Nephron progenitor cell (in vitro differentiated cells): ENCODE data around the gene TMEM267.
"Not testable (repeated sequence)": the region's sequence is repeated elsewhere in the genome, so short reads cannot be mapped to it uniquely, and the experiment has no call there.

Experiments
- DNase-seq: peaks from one replicate; pipeline ENCODE4 v3.0.0; 2021
- H3K27ac Mint-ChIP-seq: 2 replicates; pipeline ENCODE4 v1.8.0; 2021; ENCODE audit warnings: mild to moderate bottlenecking, moderate library complexity, mixed read lengths
- H3K27me3 Mint-ChIP-seq: 2 replicates; pipeline ENCODE4 v1.8.0; 2021; ENCODE audit warnings: mild to moderate bottlenecking, low read depth, mixed read lengths; ENCODE audit not compliant: poor library complexity
- H3K36me3 Mint-ChIP-seq: 2 replicates; pipeline ENCODE4 v1.8.0; 2021; ENCODE audit warnings: low read depth, mixed read lengths
- H3K4me1 Mint-ChIP-seq: 2 replicates; pipeline ENCODE4 v1.8.0; 2021; ENCODE audit warnings: mixed read lengths
- H3K4me3 Mint-ChIP-seq: 2 replicates; pipeline ENCODE4 v1.8.0; 2021; ENCODE audit warnings: mild to moderate bottlenecking, moderate library complexity, mixed read lengths
- H3K9me3 Mint-ChIP-seq: 2 replicates; pipeline ENCODE4 v1.8.0; 2021; ENCODE audit warnings: mild to moderate bottlenecking, moderate library complexity, mixed read lengths
- TF ChIP-seq, protein P1 (sequence below): fragments of 200-600 bp; sonication (generic); IDR thresholded peaks from 2 replicates; pipeline ENCODE4 v1.5.0; 2021; ENCODE audit warnings: antibody characterized with exemption

Gene TMEM267

DNA sequence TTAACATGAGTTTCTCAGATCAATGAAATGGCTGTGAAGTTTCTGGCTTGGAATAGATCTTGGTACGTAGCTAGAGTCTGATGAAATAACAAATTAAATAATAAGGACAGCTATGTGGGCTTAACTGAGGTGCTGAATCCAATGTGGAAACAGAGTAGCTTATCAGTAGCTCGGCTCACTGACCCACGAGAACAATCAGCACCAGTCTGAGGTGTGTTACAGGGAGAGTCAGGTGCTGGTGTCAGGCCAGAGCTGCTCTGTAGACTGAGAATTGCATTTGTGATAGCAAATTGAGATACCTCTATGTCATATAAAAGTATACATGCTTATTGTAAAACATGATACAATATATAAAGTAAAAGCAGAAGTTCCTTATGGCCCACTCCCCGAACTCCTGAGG, 50.3 kb downstream of the TMEM267 start:
- H3K27ac Mint-ChIP-seq: no peak overlapping the region
- TF ChIP-seq, protein P1, sequence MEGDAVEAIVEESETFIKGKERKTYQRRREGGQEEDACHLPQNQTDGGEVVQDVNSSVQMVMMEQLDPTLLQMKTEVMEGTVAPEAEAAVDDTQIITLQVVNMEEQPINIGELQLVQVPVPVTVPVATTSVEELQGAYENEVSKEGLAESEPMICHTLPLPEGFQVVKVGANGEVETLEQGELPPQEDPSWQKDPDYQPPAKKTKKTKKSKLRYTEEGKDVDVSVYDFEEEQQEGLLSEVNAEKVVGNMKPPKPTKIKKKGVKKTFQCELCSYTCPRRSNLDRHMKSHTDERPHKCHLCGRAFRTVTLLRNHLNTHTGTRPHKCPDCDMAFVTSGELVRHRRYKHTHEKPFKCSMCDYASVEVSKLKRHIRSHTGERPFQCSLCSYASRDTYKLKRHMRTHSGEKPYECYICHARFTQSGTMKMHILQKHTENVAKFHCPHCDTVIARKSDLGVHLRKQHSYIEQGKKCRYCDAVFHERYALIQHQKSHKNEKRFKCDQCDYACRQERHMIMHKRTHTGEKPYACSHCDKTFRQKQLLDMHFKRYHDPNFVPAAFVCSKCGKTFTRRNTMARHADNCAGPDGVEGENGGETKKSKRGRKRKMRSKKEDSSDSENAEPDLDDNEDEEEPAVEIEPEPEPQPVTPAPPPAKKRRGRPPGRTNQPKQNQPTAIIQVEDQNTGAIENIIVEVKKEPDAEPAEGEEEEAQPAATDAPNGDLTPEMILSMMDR: no peak
- H3K4me3 Mint-ChIP-seq: no peak overlapping the region
- peaks cover 7% of the 10 kb centered on the region for H3K27me3 Mint-ChIP-seq
- peaks cover 6% of the 10 kb centered on the region for H3K9me3 Mint-ChIP-seq
- no peaks in the 10 kb centered on the region for H3K4me1 Mint-ChIP-seq
- H3K36me3 Mint-ChIP-seq: peaks cover 4% of the 10 kb centered on the region
- DNase-seq: no peak

DNA sequence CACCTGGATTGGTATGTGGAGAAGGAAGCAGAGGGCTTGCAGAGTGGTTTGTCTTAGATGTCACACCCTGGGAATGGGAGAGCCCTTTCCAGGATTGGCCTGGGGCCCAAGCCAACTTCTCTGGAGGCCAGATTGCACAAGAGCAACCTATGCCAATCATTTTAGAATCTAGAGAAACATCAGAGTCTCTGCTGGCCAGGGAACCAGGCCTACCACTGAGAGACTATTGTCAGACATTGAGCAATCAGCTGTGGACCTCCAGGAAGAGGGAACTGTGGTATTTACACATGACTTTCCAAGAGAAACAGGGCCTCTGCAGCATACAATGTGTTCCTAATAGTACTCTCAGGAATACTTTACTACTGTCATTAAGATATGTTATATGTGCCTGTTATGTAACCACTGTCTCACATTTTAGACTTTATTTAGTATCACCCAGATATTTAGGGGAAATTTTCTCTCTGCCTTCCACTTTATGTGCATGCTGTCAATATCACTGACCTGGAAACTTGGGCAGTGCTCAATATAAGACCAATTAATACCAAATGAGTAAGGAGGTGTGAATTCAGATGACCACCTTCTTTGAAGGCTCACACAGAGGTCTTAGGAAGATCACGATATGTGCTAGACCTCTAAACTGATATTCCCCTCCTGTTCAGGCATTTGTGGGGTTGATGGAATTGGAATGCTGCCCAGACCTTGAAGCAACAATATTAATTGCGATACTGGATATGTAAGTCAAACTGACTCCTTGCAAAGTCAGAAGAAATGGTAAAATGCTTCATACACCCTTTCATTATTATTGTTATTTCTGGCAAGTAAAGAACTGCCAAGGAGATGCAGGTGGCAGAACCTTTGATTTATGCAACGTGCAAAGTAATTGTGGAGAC, 50.9 kb downstream of the TMEM267 start:
- TF ChIP-seq, protein P1: no peak
- DNase-seq: no peak
- no peaks in the 10 kb centered on the region for H3K9me3 Mint-ChIP-seq
- H3K36me3 Mint-ChIP-seq: no peaks in the 10 kb centered on the region
- H3K4me1 Mint-ChIP-seq: no peaks in the 10 kb centered on the region
- H3K4me3 Mint-ChIP-seq: no peak overlapping the region
- H3K27ac Mint-ChIP-seq: no peak overlapping the region
- peaks cover 4% of the 10 kb centered on the region for H3K27me3 Mint-ChIP-seq

DNA sequence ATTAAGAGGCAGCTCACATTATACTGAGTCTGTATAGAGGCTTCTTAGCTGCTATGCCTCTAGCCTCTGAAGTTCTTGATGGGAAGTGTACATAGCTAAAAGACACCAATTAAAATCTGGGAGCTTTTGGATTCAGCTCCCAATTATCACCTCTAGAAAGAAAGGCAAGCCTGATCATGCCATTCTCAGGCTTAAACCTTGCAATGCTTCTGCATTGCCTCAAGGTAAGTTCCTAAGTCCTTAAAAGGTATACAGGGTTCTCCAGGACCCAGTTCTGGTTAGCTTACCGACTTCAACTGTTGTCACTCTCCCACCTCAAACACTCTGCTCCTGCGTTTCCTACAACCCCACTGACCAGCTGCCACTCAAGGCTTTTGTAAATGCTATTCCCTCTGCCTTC, 54.0 kb downstream of the TMEM267 start:
- Mint-ChIP-seq H3K9me3 (peaks cover 9% of the 10 kb centered on the region), H3K27me3 (peaks cover 4% of the 10 kb centered on the region), H3K27ac (no peak overlapping the region), H3K4me1 (no peaks in the 10 kb centered on the region), H3K36me3 (no peaks in the 10 kb centered on the region), H3K4me3 (no peak overlapping the region)
- no peak for DNase-seq
- TF ChIP-seq, protein P1: no peak

DNA sequence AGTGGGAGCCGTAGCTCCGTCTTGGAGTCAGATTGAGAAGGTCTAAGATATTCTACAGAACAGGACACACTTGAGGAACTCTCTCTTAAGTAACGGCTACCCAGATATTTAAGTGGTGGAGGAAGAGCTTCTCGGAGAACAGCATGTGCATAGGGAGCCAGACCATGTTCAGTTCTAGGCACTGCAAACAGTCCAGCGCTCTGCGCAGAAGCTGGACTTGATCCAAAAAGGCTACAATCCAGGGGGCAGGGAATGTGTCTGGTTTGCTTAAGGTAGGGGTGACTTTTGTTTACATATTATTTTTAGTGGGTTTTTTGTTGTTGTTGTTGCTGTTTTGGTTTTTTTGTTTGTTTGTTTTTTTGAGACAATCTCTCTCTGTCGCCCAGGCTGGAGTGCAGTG, 54.6 kb downstream of the TMEM267 start:
- Mint-ChIP-seq H3K4me1 (no peaks in the 10 kb centered on the region), H3K4me3 (no peak overlapping the region), H3K27ac (no peak overlapping the region), H3K27me3 (peaks cover 4% of the 10 kb centered on the region), H3K9me3 (peaks cover 9% of the 10 kb centered on the region), H3K36me3 (no peaks in the 10 kb centered on the region)
- DNase-seq: no peak
- TF ChIP-seq, protein P1: no peak

DNA sequence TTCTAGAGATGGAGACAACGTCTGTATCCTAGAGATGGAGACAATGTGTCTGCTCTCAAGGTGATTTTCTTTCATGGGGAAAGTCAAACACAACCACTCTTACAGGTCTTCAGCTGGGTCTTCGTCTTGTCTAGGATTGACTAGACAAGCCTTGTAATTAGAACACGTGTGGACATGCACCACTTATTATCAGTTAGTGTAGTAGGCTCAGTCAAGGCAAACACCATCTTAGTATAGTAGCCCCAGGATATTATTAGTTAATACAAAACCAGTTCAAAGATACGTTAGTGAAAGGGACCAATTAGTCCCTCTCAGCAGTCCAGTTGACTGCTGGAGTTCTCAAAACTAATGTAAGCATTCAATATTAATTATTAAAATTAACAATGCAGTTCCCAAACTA, 56.4 kb downstream of the TMEM267 start:
- peaks cover 9% of the 10 kb centered on the region for H3K9me3 Mint-ChIP-seq
- DNase-seq: no peak
- TF ChIP-seq, protein P1: no peak
- no peak overlapping the region for H3K27ac Mint-ChIP-seq
- H3K4me1 Mint-ChIP-seq: peaks cover 8% of the 10 kb centered on the region
- peaks cover 4% of the 10 kb centered on the region for H3K27me3 Mint-ChIP-seq
- H3K4me3 Mint-ChIP-seq: no peak overlapping the region
- H3K36me3 Mint-ChIP-seq: no peaks in the 10 kb centered on the region

DNA sequence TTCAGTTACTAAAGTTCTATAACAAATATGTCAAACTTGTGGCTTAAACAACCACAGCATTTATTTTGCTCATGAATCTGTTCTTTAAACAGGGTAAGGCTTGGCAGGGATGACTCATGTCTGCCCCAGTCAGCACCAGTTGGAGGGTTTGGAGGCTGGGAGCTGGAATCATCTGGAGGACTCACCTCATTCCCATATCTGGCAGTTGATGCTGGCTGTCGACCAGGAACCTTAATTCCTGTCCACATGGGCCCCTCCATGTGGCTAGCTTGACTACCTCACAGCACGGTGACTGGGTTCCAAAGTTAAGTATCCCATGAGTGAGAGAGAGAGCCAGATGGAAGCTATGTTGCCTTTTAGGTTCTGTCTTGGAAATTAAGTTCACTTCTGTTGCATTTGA, 57.7 kb downstream of the TMEM267 start:
- Mint-ChIP-seq H3K27ac (no peak overlapping the region), H3K9me3 (peaks cover 9% of the 10 kb centered on the region), H3K36me3 (no peaks in the 10 kb centered on the region), H3K4me3 (no peak overlapping the region), H3K27me3 (peaks cover 4% of the 10 kb centered on the region), H3K4me1 (peaks cover 16% of the 10 kb centered on the region)
- no peak for DNase-seq
- TF ChIP-seq, protein P1: no peak

DNA sequence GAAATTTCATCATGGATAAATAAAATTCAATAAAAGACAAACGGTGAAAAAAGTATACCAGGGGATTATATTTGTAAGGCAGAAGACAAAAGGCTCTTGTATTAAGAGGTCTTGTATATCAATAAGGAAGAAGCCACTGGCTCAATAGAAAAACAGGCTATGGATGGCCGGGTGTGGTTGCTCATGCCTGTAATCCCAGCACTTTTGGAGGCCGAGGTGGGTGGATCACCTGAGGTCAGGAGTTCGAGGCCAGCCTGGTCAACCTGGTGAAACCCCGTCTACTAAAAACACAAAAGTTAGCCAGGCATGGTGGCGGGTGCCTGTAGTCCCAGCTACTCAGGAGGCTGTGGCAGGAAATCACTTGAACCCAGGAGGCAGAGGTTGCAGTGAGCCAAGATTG, 60.6 kb downstream of the TMEM267 start:
- DNase-seq, H3K36me3 Mint-ChIP-seq, H3K4me3 Mint-ChIP-seq, H3K27ac Mint-ChIP-seq, H3K27me3 Mint-ChIP-seq, H3K9me3 Mint-ChIP-seq: not testable (repeated sequence)
- H3K4me1 Mint-ChIP-seq: peaks cover 33% of the 10 kb centered on the region
